HG03196 (cell line): Measurements from ENCODE around the gene ADGRG7.

Source experiments
- ATAC-seq: cut with Tn5 transposase; IDR thresholded peaks from one replicate; pipeline ENCODE4 v1.9.1; 2021; ENCODE audit not compliant: unreplicated experiment

Gene ADGRG7

GRCh38 chr3:100600181-100601042 is 9.0 kb upstream of the ADGRG7 start:
- ATAC-seq: peak; percentile 35

GRCh38 chr3:100602506-100603444 is 6.6 kb upstream of the ADGRG7 start:
- peak; percentile 29 for ATAC-seq

DNA sequence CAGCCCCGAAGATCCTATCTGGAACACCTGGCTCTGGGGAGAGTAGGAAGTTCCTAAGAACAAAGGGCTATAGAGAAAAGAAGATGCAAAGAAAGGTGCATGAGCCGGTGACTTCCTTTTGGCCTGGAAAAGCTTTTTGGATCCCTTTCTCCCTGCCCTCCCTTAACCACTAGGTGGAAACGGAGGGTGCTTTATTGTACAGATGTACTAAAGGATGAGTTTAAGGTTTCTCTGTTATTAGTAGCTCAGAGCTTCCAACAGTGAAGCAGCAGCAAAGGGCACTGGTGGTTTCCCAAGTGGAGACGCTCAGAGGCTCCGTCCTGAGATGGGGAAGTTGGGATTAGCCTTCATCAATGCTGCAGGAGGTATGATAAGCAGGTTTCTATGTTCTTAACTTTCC is 5.9 kb upstream of the ADGRG7 start:
- ATAC-seq: peak; percentile 34

GRCh38 chr3:100605358-100605757 is 4.0 kb upstream of the ADGRG7 start:
- ATAC-seq: no peak

DNA sequence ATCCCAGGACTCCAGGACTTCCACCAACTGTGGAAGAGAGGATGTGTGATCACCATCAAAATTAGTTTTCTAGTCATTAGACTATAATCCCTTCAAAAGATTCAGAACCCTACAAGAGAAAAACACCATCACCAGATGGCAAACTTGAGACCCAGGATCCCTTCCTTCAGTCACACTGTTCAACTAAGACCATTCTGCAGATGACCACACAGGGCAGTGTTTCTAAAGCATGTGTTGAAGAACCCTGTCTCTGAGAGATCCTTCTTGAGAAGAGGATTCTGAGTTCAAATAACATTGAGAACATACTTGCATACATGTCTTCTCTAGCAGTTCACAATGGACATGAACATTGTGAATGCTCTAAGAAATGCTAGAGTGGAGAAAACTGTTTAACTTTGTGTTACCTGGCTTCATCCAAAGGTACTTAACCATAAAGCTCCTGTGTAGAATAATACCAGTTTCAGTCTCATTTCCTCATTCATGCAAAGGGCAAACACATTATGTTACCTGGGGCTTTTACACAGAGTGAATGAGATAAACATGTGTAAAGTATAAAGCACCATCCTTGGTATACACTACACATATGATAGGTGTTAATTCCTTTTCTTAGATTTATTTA is 2.4 kb upstream of the ADGRG7 start:
- peak; percentile 75 for ATAC-seq

GRCh38 chr3:100609963-100610362 is 562 bp downstream of the ADGRG7 start:
- ATAC-seq: no peak

GRCh38 chr3:100611221-100611620 is 1.8 kb downstream of the ADGRG7 start:
- no peak for ATAC-seq

DNA sequence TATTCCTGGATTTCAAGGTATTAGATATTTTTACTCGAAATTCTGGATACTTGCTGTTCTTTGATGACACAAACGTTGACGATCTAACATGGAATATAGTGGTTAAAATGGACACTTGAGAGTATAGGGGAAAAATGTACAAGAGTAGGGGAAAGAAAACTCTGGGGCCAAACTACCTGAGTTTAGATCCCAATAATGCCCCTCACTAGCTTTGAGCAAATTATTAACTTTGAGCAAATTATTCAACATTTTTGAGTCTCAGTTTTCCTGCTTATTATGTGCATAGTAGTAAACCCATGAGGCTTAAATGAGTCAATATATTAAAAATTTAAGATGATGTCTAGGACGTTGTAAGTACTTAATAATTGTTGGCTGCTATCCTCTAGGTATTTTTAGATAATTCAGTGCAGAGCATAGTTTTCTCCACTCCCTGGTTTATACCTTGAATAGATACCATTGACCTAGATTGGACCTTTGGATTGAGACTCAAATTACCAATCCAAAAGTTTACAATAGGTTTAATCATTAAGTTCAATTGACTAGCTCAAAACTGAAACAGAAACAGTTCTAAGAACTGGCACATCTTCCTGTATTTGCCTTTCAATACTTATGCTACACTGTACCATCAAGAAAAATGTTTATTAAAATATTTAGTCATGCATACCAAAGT is 4.5 kb downstream of the ADGRG7 start:
- peak; percentile 68 for ATAC-seq

DNA sequence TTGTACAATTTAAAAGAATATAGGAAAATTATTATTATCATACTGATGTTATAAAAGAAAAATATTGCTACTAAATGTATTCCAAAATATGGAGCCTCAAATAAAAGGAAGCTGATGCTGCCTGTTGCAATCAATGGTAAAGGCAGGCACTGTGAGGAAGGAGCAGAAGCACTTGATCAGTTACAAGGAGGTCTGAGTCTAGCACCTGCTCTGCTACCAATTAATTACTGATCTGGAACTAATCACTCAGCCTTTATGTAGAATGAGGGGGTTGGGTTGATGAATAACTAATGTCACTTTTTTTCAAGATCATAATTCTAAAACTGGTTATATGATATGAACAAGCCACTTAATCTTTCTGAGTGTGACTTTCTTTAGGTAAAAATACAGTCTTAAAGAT is 5.5 kb downstream of the ADGRG7 start:
- ATAC-seq: peak; percentile 64

DNA sequence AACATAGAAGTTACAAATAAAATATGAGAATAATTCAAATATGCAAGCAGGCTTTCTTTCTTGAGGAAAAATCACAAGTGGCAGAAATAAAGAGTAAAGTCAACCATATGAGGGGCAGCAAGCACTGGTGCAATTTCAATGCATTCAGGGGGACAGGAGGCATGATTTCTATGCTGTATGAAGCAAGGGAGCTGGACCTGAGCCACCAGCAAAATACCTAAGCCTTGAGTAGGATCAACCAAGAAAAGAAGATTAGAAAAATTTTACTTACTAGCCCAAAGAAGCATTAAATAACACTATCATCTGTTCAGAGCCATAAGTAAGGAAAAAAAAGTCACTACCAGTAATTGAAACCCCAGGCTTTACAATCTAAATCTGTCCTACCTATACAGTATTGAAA is 6.3 kb downstream of the ADGRG7 start:
- no peak for ATAC-seq

DNA sequence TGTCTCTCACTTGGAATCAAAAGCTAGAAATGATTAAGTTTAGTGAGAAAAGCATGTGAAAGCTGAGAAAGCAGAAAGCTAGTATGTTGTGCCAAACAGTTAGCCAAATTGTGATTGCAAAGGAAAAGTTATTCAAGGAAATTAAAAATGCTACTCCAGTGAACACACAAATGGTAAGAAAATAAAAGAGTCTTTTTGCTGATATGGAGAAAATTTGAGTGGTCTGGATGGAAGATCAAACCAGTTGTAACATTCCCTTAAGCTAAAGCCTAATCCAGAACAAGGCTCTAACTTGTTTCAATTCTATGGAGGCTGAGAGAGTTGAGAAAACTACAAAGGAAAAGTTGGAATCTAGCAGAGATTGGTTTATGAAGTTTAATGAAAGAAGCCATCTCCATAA is 11.8 kb downstream of the ADGRG7 start:
- ATAC-seq: no peak

DNA sequence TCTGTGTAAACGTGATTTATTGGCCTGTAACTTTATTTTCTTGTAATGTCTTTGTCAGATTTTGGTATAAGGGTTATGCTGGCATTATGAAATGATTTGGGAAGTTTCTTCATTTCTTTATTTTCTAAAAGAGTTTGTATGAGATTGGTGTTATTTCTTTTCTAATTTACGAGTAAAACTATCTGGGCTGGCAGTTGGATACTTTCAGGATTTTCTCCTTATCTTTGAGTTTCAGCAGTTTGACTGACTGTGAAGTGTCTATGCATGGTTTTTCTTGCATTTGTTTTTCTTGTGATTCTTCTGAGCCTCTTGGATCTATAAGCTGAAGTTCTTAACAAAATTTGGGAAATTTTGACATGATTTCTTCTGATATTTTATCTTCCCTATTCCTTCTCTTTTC is 18.1 kb downstream of the ADGRG7 start:
- no peak for ATAC-seq

GRCh38 chr3:100629421-100630127 is 20.2 kb downstream of the ADGRG7 start:
- ATAC-seq: no peak

DNA sequence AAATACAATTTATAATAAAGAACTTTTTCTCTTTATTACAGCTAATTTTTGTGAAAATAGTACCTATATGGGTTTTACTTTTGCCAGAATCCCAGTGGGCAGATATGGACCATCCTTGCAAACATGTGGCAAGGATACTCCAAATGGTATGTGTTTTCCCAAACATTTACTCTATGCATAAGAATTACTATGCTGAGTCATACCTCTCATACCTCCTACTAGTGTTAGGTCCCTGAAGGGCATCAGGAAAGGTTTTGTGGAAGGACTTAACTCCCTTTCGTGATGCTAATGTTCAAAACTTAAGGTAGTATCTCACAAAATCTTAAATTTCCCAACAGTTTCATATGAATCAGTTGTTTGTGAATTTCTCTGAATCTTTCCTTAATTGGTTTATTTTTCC is 21.3 kb downstream of the ADGRG7 start:
- ATAC-seq: no peak

DNA sequence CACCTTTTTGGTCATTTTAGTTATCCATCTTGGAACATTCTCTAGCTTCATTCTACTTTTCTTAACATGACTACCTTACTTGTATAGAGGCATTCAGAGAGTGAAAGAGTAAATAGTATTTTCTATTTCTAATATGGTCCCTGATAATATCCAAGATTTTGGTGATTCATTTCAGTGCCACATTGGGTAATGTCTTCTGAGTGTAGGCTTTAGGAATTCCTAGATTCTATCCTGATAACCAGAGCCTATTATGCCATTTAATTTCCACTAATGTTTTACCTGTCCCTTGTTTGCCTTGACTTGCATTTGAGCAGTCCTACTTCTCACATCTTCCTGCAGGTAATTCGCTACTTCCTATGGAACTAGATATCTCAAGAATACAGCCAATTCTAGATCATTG is 21.8 kb downstream of the ADGRG7 start:
- no peak for ATAC-seq

- ATAC-seq: no peak
These were observed 25.3 kb downstream of the ADGRG7 start for GRCh38 chr3:100634493-100635272.

GRCh38 chr3:100635273-100635701 is 25.9 kb downstream of the ADGRG7 start:
- no peak for ATAC-seq

DNA sequence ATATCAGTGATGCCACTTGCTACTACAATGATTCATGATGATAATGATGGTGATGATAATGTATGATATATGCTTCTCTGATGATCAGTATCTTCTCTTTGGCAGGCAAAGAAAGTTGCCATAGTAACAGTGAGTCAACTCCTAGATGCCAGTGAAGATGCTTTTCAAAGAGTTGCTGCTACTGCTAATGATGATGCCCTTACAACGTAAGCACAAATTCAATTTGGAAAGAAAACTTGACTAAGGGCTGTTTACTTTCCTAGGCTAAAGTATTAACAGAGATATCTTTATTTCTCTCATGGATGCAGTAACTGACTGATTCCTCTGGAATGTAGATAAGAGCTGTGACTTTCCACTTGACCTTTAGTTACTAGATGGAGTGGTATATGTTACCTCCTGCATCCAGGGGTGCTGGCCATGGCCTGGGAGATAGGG is 27.8 kb downstream of the ADGRG7 start:
- no peak for ATAC-seq

DNA sequence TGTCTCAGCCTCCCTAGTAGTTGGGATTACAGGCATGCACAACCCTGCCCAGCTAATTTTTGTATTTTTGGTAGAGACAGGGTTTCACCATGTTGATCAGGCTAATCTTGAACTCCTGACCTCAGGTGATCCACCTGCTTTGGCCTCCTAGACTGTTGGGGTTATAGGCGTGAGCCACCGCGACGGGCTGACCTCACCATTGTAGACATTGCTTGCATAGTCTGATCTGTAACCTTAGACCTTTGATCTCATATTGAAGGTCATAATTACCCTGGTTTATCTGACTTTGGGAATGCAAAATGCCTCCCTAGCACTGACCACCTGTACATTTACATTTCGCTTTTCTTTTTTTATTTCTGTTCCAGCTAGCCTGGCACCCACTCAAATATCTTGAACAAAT is 31.2 kb downstream of the ADGRG7 start:
- ATAC-seq: no peak
